ENCODE results near the gene TRAF2.

TRAF2 gene

GRCh38 chr9:136962701-136963248 is 76.5 kb downstream of the TRAF2 start:
- no peak for DNase-seq

GRCh38 chr9:136963341-136963740 is 77.0 kb downstream of the TRAF2 start:
- DNase-seq, result no peak

GRCh38 chr9:136963751-136964150 is 77.4 kb downstream of the TRAF2 start:
- DNase-seq, result no peak

- no peak for DNase-seq
Measured at GRCh38 chr9:136964171-136964689, 77.9 kb downstream of the TRAF2 start.

GRCh38 chr9:136964833-136965422 is 78.6 kb downstream of the TRAF2 start:
- no peak for DNase-seq

GRCh38 chr9:136965771-136966484 is 79.6 kb downstream of the TRAF2 start:
- DNase-seq, result no peak

- DNase-seq, result no peak
Measured at GRCh38 chr9:136968333-136969127, 82.2 kb downstream of the TRAF2 start.

- DNase-seq, result no peak
Measured at GRCh38 chr9:136969150-136969549, 82.8 kb downstream of the TRAF2 start.

- DNase-seq, result no peak
Measured at GRCh38 chr9:136969774-136970173, 83.5 kb downstream of the TRAF2 start.

- no peak for DNase-seq
Measured at GRCh38 chr9:136970361-136970760, 84.0 kb downstream of the TRAF2 start.

GRCh38 chr9:136971746-136972145 is 85.4 kb downstream of the TRAF2 start:
- DNase-seq, result no peak

- no peak for DNase-seq
Measured at GRCh38 chr9:136972335-136972734, 86.0 kb downstream of the TRAF2 start.

- no peak for DNase-seq
Measured at GRCh38 chr9:136972743-136973142, 86.4 kb downstream of the TRAF2 start.

- DNase-seq, result no peak
Measured at GRCh38 chr9:136973618-136974617, 87.6 kb downstream of the TRAF2 start.

GRCh38 chr9:136974817-136975535 is 88.7 kb downstream of the TRAF2 start:
- no peak for DNase-seq

GRCh38 chr9:136975644-136976043 is 89.3 kb downstream of the TRAF2 start:
- DNase-seq, result no peak

Measured in NCI-H1048 (cell line).